Adipocyte (in vitro differentiated cells): ENCODE data around the gene LCE6A.

Source experiments
- DNase-seq: peaks from one replicate; pipeline ENCODE4 v3.0.0-alpha.2; 2015; ENCODE audit warnings: low read depth
- H3K27me3 ChIP-seq: replicated peaks from 2 replicates; pipeline ENCODE4 v1.7.0; 2013; ENCODE audit warnings: mild to moderate bottlenecking, low read length, moderate library complexity; ENCODE audit not compliant: control insufficient read depth, insufficient read depth
- H3K36me3 ChIP-seq: 2 replicates; pipeline ENCODE4 v1.7.0; 2013; ENCODE audit warnings: low read length, mild to moderate bottlenecking, moderate library complexity; ENCODE audit not compliant: control insufficient read depth, insufficient read depth, severe bottlenecking
- H3K4me1 ChIP-seq: 2 replicates; pipeline ENCODE4 v1.7.0; 2013; ENCODE audit warnings: mild to moderate bottlenecking, low read length, moderate library complexity; ENCODE audit not compliant: control insufficient read depth, insufficient read depth
- H3K4me3 ChIP-seq: 2 replicates; pipeline ENCODE4 v1.7.0; 2013; ENCODE audit warnings: mild to moderate bottlenecking, low read length, moderate library complexity
- H3K9ac ChIP-seq: 2 replicates; pipeline ENCODE4 v1.7.0; 2013; ENCODE audit warnings: mild to moderate bottlenecking, low read length, moderate library complexity
- H3K9me3 ChIP-seq: 2 replicates; pipeline ENCODE4 v1.7.0; 2013; ENCODE audit warnings: mild to moderate bottlenecking, low read length, moderate library complexity; ENCODE audit not compliant: control insufficient read depth

The LCE6A gene

DNA sequence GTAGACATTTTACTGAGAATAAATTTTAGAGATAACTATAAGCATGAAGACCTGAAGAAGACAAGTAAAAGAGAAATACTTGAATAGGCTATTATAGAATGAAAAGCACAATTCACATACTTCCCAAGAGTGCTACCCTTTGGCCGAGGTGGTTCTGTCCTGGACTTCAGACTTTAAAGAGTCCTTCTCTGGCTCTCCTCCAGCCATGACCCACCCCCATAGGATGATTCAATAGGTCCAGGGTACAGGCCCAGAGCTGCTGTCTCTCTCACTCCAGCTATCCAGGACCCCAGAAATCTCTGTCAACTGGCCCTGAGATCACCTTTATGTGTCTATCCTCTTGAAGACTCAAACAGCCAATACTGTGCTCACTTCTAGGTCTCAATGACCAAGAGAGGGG, 34.2 kb downstream of the LCE6A start:
- Histone ChIP-seq H3K9me3 (no peaks in the 10 kb centered on the region), H3K4me3 (no peak overlapping the region)
- no peak for DNase-seq

DNA sequence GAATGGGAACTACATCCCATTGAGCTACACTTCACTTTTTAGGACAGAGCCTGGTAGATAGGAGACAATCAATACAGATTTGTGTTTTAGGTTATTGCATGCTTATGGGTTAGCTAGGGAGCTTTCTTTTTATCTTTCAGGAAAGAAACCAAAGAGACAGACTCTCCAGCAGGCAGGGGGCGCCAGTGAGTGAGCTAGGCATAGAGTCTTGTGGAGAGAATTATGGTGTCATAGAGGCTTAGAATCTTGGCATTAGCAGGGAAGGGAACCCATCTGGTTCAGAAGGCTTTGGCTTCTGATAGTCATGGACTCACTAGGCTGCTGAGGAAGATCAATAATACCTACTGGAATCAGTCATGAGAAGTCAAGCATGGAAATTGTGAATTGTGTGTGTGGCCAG, 35.4 kb downstream of the LCE6A start, which contains the start of gene SMCP:
Gene SMCP, plus strand, starts transcription at position 281 of the 400 bp plus-strand sequence. CDS start 6,101 bp downstream, outside the sequence.
- H3K9ac ChIP-seq = no peak within 1 kb of the TSS
- no peak within 1 kb of the TSS for H3K4me3 ChIP-seq
- H3K4me1 ChIP-seq = no peaks in the 10 kb centered on the region
- no peak for DNase-seq
- H3K36me3 ChIP-seq = no peaks in the 10 kb centered on the region
- H3K9me3 ChIP-seq = no peaks in the 10 kb centered on the region
- H3K27me3 ChIP-seq = no peaks in the 10 kb centered on the region

More for the DNA sequence above, 34.2 kb downstream of the LCE6A start:
- Histone ChIP-seq H3K4me1 (no peaks in the 10 kb centered on the region), H3K27me3 (no peaks in the 10 kb centered on the region), H3K9ac (no peak overlapping the region), H3K36me3 (no peaks in the 10 kb centered on the region)

DNA sequence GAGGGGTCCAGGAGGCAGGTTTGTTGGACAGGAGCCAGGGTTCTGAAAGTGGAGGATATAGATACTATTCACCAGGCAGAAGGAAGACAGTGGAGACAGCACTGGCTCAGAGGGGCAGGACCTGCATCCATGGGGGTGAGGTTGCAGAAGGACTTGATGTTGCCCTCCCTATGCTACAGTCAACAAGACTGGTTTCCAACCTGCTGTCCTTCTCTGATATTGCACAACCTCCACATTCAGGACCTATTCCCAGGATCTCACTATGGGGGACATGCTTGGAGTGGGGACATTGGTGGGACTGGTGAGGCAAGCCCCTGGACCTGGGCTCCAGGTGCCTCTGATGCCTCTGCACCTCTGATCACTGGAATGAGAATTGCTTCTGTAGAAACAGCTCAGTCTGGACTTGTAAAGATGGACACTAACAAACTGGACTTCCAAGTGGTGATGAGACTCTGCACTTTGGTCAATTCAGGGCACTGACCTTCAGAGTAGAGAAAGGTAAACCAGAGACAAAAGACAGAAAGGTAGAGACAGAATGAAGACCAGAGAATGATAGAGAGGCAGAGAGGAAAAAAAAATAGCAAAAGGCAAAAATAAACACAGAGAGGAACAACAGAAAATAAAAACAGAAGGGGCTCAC, 37.0 kb downstream of the LCE6A start:
- DNase-seq = no peak
- H3K27me3 ChIP-seq = no peaks in the 10 kb centered on the region
- H3K9ac ChIP-seq = no peak overlapping the region

DNA sequence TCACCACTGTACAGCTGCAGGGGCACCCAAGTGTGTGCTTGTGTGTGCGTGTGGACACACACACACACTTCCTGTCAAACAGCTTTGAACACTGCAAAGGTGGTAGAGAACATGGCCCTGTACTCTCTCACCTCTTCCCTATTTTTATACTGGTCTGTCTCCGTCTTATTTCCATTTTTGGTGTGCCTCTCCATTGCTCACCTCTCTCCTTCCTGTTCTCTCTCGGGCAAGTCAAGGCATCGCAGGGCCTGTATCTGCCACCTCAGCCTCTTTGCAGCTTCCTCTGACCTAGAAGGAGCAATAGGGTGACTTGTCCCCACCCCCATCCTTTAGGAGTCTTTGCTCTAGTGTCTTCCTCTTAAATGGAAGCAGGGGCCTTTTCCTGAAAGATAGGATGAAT, 37.7 kb downstream of the LCE6A start:
- Histone ChIP-seq H3K9ac (no peak overlapping the region), H3K27me3 (no peaks in the 10 kb centered on the region), H3K9me3 (no peaks in the 10 kb centered on the region), H3K4me1 (peaks cover 13% of the 10 kb centered on the region), H3K4me3 (no peak overlapping the region), H3K36me3 (no peaks in the 10 kb centered on the region)
- no peak for DNase-seq

More for the DNA sequence above, 37.0 kb downstream of the LCE6A start:
- Histone ChIP-seq H3K36me3 (no peaks in the 10 kb centered on the region), H3K9me3 (no peaks in the 10 kb centered on the region), H3K4me3 (no peak overlapping the region), H3K4me1 (peaks cover 9% of the 10 kb centered on the region)

DNA sequence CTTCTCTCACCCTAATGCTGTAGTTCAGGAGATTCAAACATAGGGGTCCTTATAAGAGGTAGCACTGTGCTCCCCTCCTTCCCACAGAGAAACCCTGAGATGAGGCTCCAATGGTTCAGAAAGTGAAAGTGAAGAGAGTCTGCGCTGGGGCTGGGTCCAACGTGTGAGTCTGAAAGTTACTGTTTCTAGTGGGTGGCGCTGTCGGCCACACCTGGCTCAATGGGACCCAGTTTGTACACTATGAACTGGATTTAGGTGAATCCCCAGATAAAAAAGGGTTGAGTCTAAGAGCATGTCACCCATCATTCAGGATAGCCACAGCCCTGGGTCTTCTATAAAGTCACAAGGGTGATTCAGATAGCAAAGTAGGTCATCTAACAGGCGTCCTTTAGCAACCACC, 38.3 kb downstream of the LCE6A start:
- Histone ChIP-seq H3K9me3 (no peaks in the 10 kb centered on the region), H3K4me1 (peaks cover 19% of the 10 kb centered on the region), H3K9ac (no peak overlapping the region), H3K27me3 (no peaks in the 10 kb centered on the region), H3K4me3 (no peak overlapping the region), H3K36me3 (no peaks in the 10 kb centered on the region)
- DNase-seq = no peak

DNA sequence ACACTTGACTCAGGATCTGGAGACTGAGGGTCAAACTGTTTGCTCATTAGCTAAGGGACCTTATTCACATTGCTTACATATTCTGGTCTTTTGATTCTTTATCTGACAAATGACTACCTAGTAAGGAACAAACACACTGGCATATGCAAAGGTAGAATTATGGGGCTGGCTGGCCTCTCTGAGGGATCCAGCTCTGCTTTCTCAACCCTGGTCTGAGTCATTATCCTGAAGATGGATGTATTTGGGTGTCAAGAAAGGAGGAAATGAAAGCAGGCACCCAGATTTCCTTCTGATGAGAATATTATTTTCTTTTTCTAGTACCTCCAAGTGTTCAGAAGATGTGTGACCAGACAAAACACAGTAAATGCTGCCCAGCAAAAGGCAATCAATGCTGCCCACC, 41.4 kb downstream of the LCE6A start:
- Histone ChIP-seq H3K4me1 (peaks cover 26% of the 10 kb centered on the region), H3K9me3 (no peaks in the 10 kb centered on the region), H3K9ac (no peak overlapping the region), H3K36me3 (no peaks in the 10 kb centered on the region), H3K27me3 (no peaks in the 10 kb centered on the region), H3K4me3 (no peak overlapping the region)
- no peak for DNase-seq

DNA sequence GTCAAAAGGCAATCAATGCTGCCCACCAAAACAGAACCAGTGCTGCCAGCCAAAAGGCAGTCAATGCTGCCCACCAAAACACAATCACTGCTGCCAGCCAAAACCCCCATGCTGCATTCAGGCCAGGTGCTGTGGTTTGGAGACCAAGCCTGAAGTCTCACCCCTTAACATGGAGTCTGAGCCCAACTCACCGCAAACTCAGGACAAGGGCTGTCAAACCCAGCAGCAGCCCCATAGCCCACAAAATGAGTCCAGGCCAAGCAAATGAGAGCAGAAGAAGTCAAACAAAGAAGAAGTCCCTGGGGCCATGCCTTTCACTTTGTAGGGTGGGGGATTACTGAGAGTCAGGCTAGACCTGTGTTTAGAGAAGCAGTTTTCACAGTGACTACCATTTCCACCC, 41.9 kb downstream of the LCE6A start:
- H3K27me3 ChIP-seq = no peaks in the 10 kb centered on the region

DNA sequence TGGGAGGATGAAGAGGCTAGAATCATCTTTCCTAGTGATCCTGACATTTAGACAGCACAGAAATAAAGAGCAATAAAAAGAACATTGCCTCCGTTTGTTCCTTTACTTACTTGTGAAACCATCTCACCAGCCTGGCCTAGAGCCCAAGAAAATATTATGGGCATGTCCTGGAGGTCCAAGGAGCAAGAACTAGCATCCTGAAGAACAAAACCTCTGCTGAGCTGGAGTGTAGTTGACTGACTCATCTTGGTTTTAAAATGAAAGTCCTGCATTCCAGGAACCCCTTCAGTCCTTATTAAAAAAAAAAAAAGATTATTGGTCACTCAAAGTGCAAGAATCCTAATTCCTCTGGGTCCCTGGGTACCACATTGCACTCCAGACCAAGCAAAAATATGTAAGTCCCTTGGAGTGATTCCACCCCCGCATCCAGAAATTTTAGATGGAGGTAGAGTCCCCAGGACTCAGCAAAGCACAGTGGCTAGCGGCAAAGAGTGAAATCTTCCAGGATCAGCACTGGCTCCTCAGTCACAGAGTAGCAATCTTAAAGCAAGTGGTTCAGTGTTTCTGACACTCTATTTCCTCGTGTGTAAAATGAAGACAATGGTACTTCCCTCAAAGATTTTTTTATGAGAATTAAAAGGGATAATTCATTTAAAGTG, 42.4 kb downstream of the LCE6A start:
- Histone ChIP-seq H3K36me3 (no peaks in the 10 kb centered on the region), H3K4me3 (no peak overlapping the region), H3K9me3 (no peaks in the 10 kb centered on the region), H3K4me1 (peaks cover 26% of the 10 kb centered on the region), H3K27me3 (no peaks in the 10 kb centered on the region), H3K9ac (no peak overlapping the region)
- peak; percentile 9 for DNase-seq

More for the DNA sequence above, 41.9 kb downstream of the LCE6A start:
- H3K4me3 ChIP-seq = no peak overlapping the region
- no peak overlapping the region for H3K9ac ChIP-seq
- no peaks in the 10 kb centered on the region for H3K9me3 ChIP-seq
- no peak for DNase-seq
- H3K4me1 ChIP-seq = peaks cover 26% of the 10 kb centered on the region
- no peaks in the 10 kb centered on the region for H3K36me3 ChIP-seq

DNA sequence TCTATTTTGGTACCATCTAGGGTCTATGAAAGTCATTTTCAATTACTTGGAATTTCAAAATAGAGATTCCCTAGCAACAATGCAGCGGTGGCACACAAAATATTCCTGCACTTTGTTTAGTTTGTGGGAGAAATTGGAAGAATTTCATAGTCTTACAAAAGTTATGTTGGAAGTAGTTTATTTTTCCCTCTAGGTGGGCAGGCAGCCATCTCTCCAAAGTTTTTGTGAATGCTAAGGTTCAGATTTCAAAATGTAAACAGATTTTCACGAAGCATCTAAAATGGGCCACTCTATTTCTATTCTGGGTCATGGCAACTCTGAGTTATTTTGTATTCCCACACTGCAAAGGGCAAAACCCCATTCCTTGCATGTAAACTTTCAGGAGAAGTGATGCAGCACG, 43.4 kb downstream of the LCE6A start:
- Histone ChIP-seq H3K9ac (no peak overlapping the region), H3K4me3 (no peak overlapping the region), H3K4me1 (peaks cover 26% of the 10 kb centered on the region), H3K27me3 (no peaks in the 10 kb centered on the region), H3K9me3 (no peaks in the 10 kb centered on the region), H3K36me3 (no peaks in the 10 kb centered on the region)
- no peak for DNase-seq

DNA sequence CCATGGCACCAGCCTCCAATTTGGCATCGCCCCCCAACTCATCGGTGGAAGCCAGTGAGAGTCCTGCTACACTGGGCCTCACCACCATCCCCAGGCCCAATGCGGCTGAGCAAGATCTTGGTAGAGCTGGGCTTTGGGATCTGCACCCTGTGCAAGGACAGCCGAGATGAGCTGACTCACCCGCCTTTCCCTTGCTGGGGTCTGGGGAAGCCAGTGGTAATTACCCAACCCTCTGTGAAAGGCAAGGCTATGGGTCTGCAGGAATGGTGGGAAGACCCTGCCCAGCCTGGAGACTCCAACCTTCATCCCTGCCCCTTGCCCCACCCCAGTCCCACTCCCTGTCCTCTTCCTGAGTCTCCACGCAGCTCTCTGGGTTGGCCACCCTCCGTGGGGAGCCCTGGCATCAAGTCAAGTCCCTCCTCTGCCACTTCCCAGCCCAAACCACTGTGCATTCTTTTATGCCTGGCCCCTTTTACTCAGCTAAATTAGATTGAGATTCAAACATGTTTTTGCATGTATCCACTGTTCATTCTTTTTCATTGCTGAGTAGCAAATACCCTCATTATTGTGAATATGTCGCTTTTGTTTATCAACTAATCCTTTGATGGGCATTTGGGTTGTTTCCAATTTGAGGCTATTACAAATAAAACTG, 44.2 kb downstream of the LCE6A start:
- Histone ChIP-seq H3K36me3 (no peaks in the 10 kb centered on the region), H3K9ac (no peak overlapping the region), H3K4me1 (peaks cover 26% of the 10 kb centered on the region), H3K27me3 (no peaks in the 10 kb centered on the region), H3K4me3 (no peak overlapping the region), H3K9me3 (no peaks in the 10 kb centered on the region)
- DNase-seq = no peak

DNA sequence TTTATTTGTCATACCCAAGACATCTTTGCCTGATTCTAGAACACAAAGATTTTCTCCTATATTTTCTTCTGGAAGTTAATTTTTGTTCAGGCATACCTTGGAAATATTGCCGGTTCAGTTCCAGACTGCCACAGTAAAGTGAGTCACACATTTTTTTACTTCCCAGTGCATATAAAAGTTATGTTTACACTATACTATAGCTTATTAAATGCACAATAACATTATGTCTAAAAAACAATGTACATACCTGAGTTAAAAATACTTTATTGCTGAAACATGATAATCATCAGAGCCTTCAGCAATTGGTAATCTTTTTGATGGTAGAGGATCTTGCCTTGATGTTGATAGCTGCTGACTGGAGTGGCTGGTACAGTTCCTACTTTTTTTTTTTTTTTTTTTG, 45.5 kb downstream of the LCE6A start:
- H3K4me1 ChIP-seq = peaks cover 26% of the 10 kb centered on the region
- no peaks in the 10 kb centered on the region for H3K36me3 ChIP-seq
- no peaks in the 10 kb centered on the region for H3K9me3 ChIP-seq
- no peak overlapping the region for H3K9ac ChIP-seq
- DNase-seq = no peak
- H3K27me3 ChIP-seq = no peaks in the 10 kb centered on the region
- H3K4me3 ChIP-seq = no peak overlapping the region
